ENCODE measurements around the gene OR2T6.
"Not testable (repeated sequence)": the region's sequence is repeated elsewhere in the genome, so short reads cannot be mapped to it uniquely, and the experiment has no call there.

The OR2T6 gene

GRCh38 chr1:248375446-248375845 is at the start of gene OR2T6:
TSS of gene OR2T6 (plus strand) at chr1:248375746. CDS start at chr1:248387609, 11,863 bp downstream.
- DNase-seq: no peak

GRCh38 chr1:248343451-248343850 is 32.1 kb upstream of the OR2T6 start:
- DNase-seq: no peak

- DNase-seq: no peak
Measured at GRCh38 chr1:248348475-248348874, 27.1 kb upstream of the OR2T6 start, which contains the start of gene OR14C36. TSS of gene OR14C36 (plus strand) at chr1:248348775. CDS start at chr1:248348775, 0 bp downstream.

- no peak for DNase-seq
Measured at GRCh38 chr1:248359415-248359814, 16.1 kb upstream of the OR2T6 start.

GRCh38 chr1:248361121-248361715 is 14.3 kb upstream of the OR2T6 start, which contains the start of gene OR2T4:
TSS of gene OR2T4 (plus strand) at chr1:248361665. CDS start at chr1:248361665, 0 bp downstream.
- DNase-seq: no peak

- DNase-seq: no peak
Measured at GRCh38 chr1:248366609-248367008, 8.9 kb upstream of the OR2T6 start.

- no peak for DNase-seq
Measured at GRCh38 chr1:248372394-248372793, 3.2 kb upstream of the OR2T6 start.

GRCh38 chr1:248373761-248374160 is 1.8 kb upstream of the OR2T6 start:
- DNase-seq: no peak

- DNase-seq: no peak
Measured at GRCh38 chr1:248376916-248377315, 1.4 kb downstream of the OR2T6 start.

GRCh38 chr1:248380854-248381253 is 5.3 kb downstream of the OR2T6 start:
- DNase-seq: no peak

GRCh38 chr1:248388426-248388825 is 12.9 kb downstream of the OR2T6 start:
- no peak for DNase-seq

GRCh38 chr1:248393050-248393449 is 17.5 kb downstream of the OR2T6 start:
- DNase-seq: no peak

- DNase-seq: no peak
Measured at GRCh38 chr1:248402748-248403147, 27.2 kb downstream of the OR2T6 start, which contains the start of gene OR2T1. TSS of gene OR2T1 (plus strand) at chr1:248403048. CDS start at chr1:248406148, 3,100 bp downstream.

GRCh38 chr1:248404024-248404423 is 28.5 kb downstream of the OR2T6 start:
- DNase-seq: no peak

GRCh38 chr1:248406721-248407692 is 31.5 kb downstream of the OR2T6 start:
- DNase-seq: no peak

GRCh38 chr1:248416226-248416625 is 40.7 kb downstream of the OR2T6 start:
- DNase-seq: no peak

GRCh38 chr1:248417854-248418253 is 42.3 kb downstream of the OR2T6 start:
- DNase-seq: no peak

- DNase-seq: no peak
Measured at GRCh38 chr1:248421384-248421783, 45.8 kb downstream of the OR2T6 start.

GRCh38 chr1:248427526-248428191 is 52.1 kb downstream of the OR2T6 start:
- not testable (repeated sequence) for DNase-seq

GRCh38 chr1:248428192-248428533 is 52.6 kb downstream of the OR2T6 start:
- DNase-seq: not testable (repeated sequence)

- not testable (repeated sequence) for DNase-seq
Measured at GRCh38 chr1:248431683-248432082, 56.1 kb downstream of the OR2T6 start.

- not testable (repeated sequence) for DNase-seq
Measured at GRCh38 chr1:248432201-248432600, 56.7 kb downstream of the OR2T6 start.

GRCh38 chr1:248433811-248434415 is 58.4 kb downstream of the OR2T6 start:
- DNase-seq: not testable (repeated sequence)
